CD4-positive, alpha-beta T cell treated with Interleukin-6 for 4 hours (primary cell): ENCODE results near the gene FBXO47.

Experiments used
- DNase-seq: peaks from one replicate; pipeline ENCODE4 v3.0.0-alpha.2; 2020; ENCODE audit warnings: mixed read lengths

Gene FBXO47

GRCh38 chr17:38967290-38967738, at the start of gene FBXO47:
Gene FBXO47 (minus strand): TSS chr17:38967403. CDS start chr17:38963025, 4,378 bp downstream.
- DNase-seq: peak; percentile 89

- peak; percentile 12 for DNase-seq
These were observed 49.3 kb upstream of the FBXO47 start for GRCh38 chr17:39016193-39017153.

- DNase-seq: no peak
These were observed 48.3 kb upstream of the FBXO47 start for GRCh38 chr17:39015546-39015935.

- no peak for DNase-seq
These were observed 47.8 kb upstream of the FBXO47 start for GRCh38 chr17:39014795-39015545.

- no peak for DNase-seq
These were observed 47.0 kb upstream of the FBXO47 start for GRCh38 chr17:39014044-39014794.

GRCh38 chr17:39012725-39013124, 45.5 kb upstream of the FBXO47 start:
- DNase-seq: no peak

- DNase-seq: no peak
These were observed 44.8 kb upstream of the FBXO47 start for GRCh38 chr17:39011907-39012468.

GRCh38 chr17:39009581-39010001, 42.4 kb upstream of the FBXO47 start:
- DNase-seq: no peak

- no peak for DNase-seq
These were observed 41.4 kb upstream of the FBXO47 start for GRCh38 chr17:39008633-39009032.

GRCh38 chr17:39002991-39003715, 36.0 kb upstream of the FBXO47 start:
- DNase-seq: peak; percentile 66

- DNase-seq: no peak
These were observed 34.8 kb upstream of the FBXO47 start for GRCh38 chr17:39001703-39002637.

GRCh38 chr17:39000021-39000601, 32.9 kb upstream of the FBXO47 start:
- no peak for DNase-seq

GRCh38 chr17:38996660-38997337, 29.6 kb upstream of the FBXO47 start:
- no peak for DNase-seq

GRCh38 chr17:38994026-38994425, 26.8 kb upstream of the FBXO47 start:
- no peak for DNase-seq

- no peak for DNase-seq
These were observed 17.5 kb upstream of the FBXO47 start for GRCh38 chr17:38984666-38985065.

- DNase-seq: peak; percentile 68
These were observed 15.9 kb upstream of the FBXO47 start for GRCh38 chr17:38982858-38983746.

- DNase-seq: no peak
These were observed 14.4 kb upstream of the FBXO47 start for GRCh38 chr17:38981636-38982035.

- DNase-seq: no peak
These were observed 13.5 kb upstream of the FBXO47 start for GRCh38 chr17:38980490-38981217.
